ENCODE measurements around the gene CMKLR1.

The CMKLR1 gene

GRCh38 chr12:108257610-108258106 is 81.5 kb downstream of the CMKLR1 start:
- no peak for DNase-seq

GRCh38 chr12:108257004-108257403 is 82.1 kb downstream of the CMKLR1 start:
- no peak for DNase-seq

- no peak for DNase-seq
These were observed 83.9 kb downstream of the CMKLR1 start for GRCh38 chr12:108255252-108255602.

GRCh38 chr12:108254517-108255251 is 84.4 kb downstream of the CMKLR1 start:
- no peak for DNase-seq

- DNase-seq: no peak
These were observed 85.1 kb downstream of the CMKLR1 start for GRCh38 chr12:108254030-108254429.

- no peak for DNase-seq
These were observed 85.6 kb downstream of the CMKLR1 start for GRCh38 chr12:108253540-108253939.

- no peak for DNase-seq
These were observed 86.6 kb downstream of the CMKLR1 start for GRCh38 chr12:108252523-108252922.

GRCh38 chr12:108248011-108248410 is 91.1 kb downstream of the CMKLR1 start:
- DNase-seq: no peak

- no peak for DNase-seq
These were observed 92.0 kb downstream of the CMKLR1 start for GRCh38 chr12:108247130-108247529.

- DNase-seq: no peak
These were observed 97.0 kb downstream of the CMKLR1 start for GRCh38 chr12:108241986-108242703.

GRCh38 chr12:108240928-108241327 is 98.2 kb downstream of the CMKLR1 start:
- DNase-seq: no peak

GRCh38 chr12:108240027-108240785 is 98.9 kb downstream of the CMKLR1 start:
- DNase-seq: no peak

- no peak for DNase-seq
These were observed 99.7 kb downstream of the CMKLR1 start for GRCh38 chr12:108239378-108239777.

GRCh38 chr12:108238474-108238873 is 100.6 kb downstream of the CMKLR1 start:
- no peak for DNase-seq

Data from right hindlimb (tissue), 1 donor.